ENCODE results near the gene CD82.

CD82 gene

DNA sequence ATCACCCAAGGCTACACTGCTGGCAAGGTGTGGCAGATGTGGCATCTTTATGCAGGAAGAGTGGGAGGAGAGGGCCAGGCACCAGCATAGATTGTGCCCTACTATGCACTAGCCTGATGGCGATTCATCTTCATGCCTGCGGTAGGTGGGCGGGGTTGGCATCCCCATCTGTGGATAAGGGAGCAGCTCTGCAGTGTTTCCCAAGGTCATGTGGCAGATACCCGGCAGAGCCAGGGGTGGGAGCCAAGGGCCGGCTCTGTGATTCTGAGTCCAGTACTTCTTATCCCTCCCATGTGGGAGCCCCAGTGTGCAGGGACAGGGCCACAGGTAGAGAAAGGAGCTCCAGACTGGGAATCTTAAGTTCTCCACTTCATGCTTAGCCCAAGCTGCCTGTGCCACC is 20.0 kb downstream of the CD82 start:
- ATAC-seq: no peak
- TF ChIP-seq ZFP3 (CRISPR knock-in tag; IDR thresholded peaks at IDR 0.05) (no peak), ESRRG (CRISPR knock-in tag; IDR thresholded peaks at IDR 0.05) (no peak)

- peak; percentile 24; the same call in 1 of the 3 replicates for ATAC-seq
- TF ChIP-seq CSRNP3 (CRISPR knock-in tag; IDR thresholded peaks at IDR 0.05) (no peak), CSDC2 (CRISPR knock-in tag; IDR thresholded peaks at IDR 0.05) (no peak), PPARA (CRISPR knock-in tag; IDR thresholded peaks at IDR 0.05; ENCODE audit: borderline replicate concordance) (no peak), TCF4 (CRISPR knock-in tag; IDR thresholded peaks at IDR 0.05; ENCODE audit: borderline replicate concordance) (no peak)
Observed at GRCh38 chr11:44589301-44589700, 23.8 kb downstream of the CD82 start.

GRCh38 chr11:44590769-44591168 is 25.3 kb downstream of the CD82 start:
- no peak for TF ChIP-seq ZNF70 (CRISPR knock-in tag; IDR thresholded peaks at IDR 0.05)
- TF ChIP-seq RARB (CRISPR knock-in tag; IDR thresholded peaks at IDR 0.05): no peak
- TF ChIP-seq ZC3H10 (CRISPR knock-in tag; IDR thresholded peaks at IDR 0.05): no peak
- no peak for TF ChIP-seq ZFP30 (CRISPR knock-in tag; IDR thresholded peaks at IDR 0.05)
- TF ChIP-seq ZNF8 (CRISPR knock-in tag; IDR thresholded peaks at IDR 0.05): no peak
- no peak for TF ChIP-seq OSR1 (CRISPR knock-in tag; IDR thresholded peaks at IDR 0.05)
- no peak for TF ChIP-seq ESRRG (CRISPR knock-in tag; IDR thresholded peaks at IDR 0.05)
- TF ChIP-seq ZFP3 (CRISPR knock-in tag; IDR thresholded peaks at IDR 0.05): no peak
- no peak for TF ChIP-seq SNAI2 (CRISPR knock-in tag; IDR thresholded peaks at IDR 0.05)
- TF ChIP-seq TCF4 (CRISPR knock-in tag; IDR thresholded peaks at IDR 0.05; ENCODE audit: borderline replicate concordance): no peak
- TF ChIP-seq CSRNP3 (CRISPR knock-in tag; IDR thresholded peaks at IDR 0.05): no peak
- no peak for TF ChIP-seq GLIS3 (CRISPR knock-in tag; IDR thresholded peaks at IDR 0.05)
- no peak for TF ChIP-seq CREB5 (CRISPR knock-in tag; IDR thresholded peaks at IDR 0.05; ENCODE audit: low read depth)
- no peak for ATAC-seq

GRCh38 chr11:44591557-44591956 is 26.1 kb downstream of the CD82 start:
- no peak for ATAC-seq
- TF ChIP-seq ZFP30 (CRISPR knock-in tag; IDR thresholded peaks at IDR 0.05) (no peak), ISL1 (CRISPR knock-in tag; IDR thresholded peaks at IDR 0.05) (no peak), TOX (CRISPR knock-in tag; IDR thresholded peaks at IDR 0.05; ENCODE audit: borderline replicate concordance) (no peak), PATZ1 (CRISPR knock-in tag; IDR thresholded peaks at IDR 0.05; ENCODE audit: borderline replicate concordance) (no peak)

- TF ChIP-seq ISL1 (CRISPR knock-in tag; IDR thresholded peaks at IDR 0.05) (no peak), SNAI2 (CRISPR knock-in tag; IDR thresholded peaks at IDR 0.05) (no peak)
- peak; percentile 39; the same call in 2 of the 3 replicates for ATAC-seq
Observed at GRCh38 chr11:44592125-44592940, 26.9 kb downstream of the CD82 start.

- ATAC-seq: no peak
- no peak for TF ChIP-seq CSDC2 (CRISPR knock-in tag; IDR thresholded peaks at IDR 0.05)
- TF ChIP-seq PPARA (CRISPR knock-in tag; IDR thresholded peaks at IDR 0.05; ENCODE audit: borderline replicate concordance): no peak
- TF ChIP-seq ZFP3 (CRISPR knock-in tag; IDR thresholded peaks at IDR 0.05): no peak
- TF ChIP-seq ESRRG (CRISPR knock-in tag; IDR thresholded peaks at IDR 0.05): no peak
- TF ChIP-seq, protein P1, sequence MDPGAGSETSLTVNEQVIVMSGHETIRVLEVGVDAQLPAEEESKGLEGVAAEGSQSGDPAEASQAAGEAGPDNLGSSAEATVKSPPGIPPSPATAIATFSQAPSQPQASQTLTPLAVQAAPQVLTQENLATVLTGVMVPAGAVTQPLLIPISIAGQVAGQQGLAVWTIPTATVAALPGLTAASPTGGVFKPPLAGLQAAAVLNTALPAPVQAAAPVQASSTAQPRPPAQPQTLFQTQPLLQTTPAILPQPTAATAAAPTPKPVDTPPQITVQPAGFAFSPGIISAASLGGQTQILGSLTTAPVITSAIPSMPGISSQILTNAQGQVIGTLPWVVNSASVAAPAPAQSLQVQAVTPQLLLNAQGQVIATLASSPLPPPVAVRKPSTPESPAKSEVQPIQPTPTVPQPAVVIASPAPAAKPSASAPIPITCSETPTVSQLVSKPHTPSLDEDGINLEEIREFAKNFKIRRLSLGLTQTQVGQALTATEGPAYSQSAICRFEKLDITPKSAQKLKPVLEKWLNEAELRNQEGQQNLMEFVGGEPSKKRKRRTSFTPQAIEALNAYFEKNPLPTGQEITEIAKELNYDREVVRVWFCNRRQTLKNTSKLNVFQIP (CRISPR knock-in tag; IDR thresholded peaks at IDR 0.05; ENCODE audit: borderline replicate concordance, low read depth): no peak
- TF ChIP-seq ISL1 (CRISPR knock-in tag; IDR thresholded peaks at IDR 0.05): no peak
- TF ChIP-seq TSHZ2 (CRISPR knock-in tag; IDR thresholded peaks at IDR 0.05): no peak
- no peak for TF ChIP-seq ZC3H10 (CRISPR knock-in tag; IDR thresholded peaks at IDR 0.05)
- no peak for TF ChIP-seq ZNF70 (CRISPR knock-in tag; IDR thresholded peaks at IDR 0.05)
- no peak for TF ChIP-seq TCF4 (CRISPR knock-in tag; IDR thresholded peaks at IDR 0.05; ENCODE audit: borderline replicate concordance)
- TF ChIP-seq ZFP30 (CRISPR knock-in tag; IDR thresholded peaks at IDR 0.05): no peak
- no peak for TF ChIP-seq GLIS3 (CRISPR knock-in tag; IDR thresholded peaks at IDR 0.05)
Observed at GRCh38 chr11:44593251-44593650, 27.8 kb downstream of the CD82 start.

Measured in SK-N-SH treated with all-trans-retinoic acid at 6 μM for 48 hours (cell line).